ENCODE measurements around the gene NT5C1B.

Gene NT5C1B

GRCh38 chr2:18599509-18600254 lies 10.3 kb upstream of the NT5C1B start:
- no peak for DNase-seq

GRCh38 chr2:18598848-18599484 lies 9.6 kb upstream of the NT5C1B start:
- no peak for DNase-seq

- DNase-seq: no peak
Measured at GRCh38 chr2:18597618-18598017, 8.2 kb upstream of the NT5C1B start.

GRCh38 chr2:18596993-18597392 lies 7.6 kb upstream of the NT5C1B start:
- no peak for DNase-seq

- DNase-seq: no peak
Measured at GRCh38 chr2:18593496-18593895, 4.1 kb upstream of the NT5C1B start.

GRCh38 chr2:18592372-18592771 lies 3.0 kb upstream of the NT5C1B start:
- DNase-seq: no peak

DNA sequence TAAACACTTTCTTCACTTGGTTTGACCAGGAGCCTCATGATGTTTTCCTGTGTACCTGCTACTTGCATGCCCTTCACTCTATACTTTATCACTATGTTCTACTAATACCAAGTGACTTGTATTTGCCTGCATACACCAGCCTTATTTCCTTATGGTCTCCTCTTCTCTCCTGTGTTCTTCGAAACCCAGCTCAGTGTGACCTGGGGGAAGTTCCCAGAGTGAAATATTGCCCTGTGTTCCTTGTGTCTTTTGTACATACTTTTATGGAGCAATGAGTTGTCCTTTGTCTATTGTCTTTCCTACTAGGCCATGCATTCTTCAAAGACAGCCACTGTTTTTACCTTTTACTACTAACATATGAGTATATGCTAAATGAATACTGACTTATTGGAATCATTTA lies 567 bp downstream of the NT5C1B start:
- no peak for DNase-seq

GRCh38 chr2:18588049-18588448 lies 1.3 kb downstream of the NT5C1B start:
- DNase-seq: no peak

- no peak for DNase-seq
Measured at GRCh38 chr2:18585526-18585925, 3.8 kb downstream of the NT5C1B start.

DNA sequence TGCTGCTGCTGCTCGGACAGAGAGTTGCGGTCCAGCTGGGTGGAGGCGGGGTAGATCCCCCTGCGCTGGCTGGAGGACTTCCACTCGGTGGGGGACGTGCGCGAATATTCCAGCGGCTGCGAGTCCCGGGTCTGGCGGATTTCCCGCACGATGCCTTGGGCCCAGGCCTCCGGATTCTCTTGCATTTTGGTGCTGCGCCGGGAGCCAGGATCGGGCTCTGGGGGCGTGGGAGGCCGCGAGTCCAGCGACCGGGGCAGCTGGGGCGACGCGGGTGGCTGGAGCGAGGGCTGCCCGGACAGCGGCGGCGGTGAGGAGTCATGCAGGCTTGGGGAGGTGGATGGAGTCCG lies 4.8 kb downstream of the NT5C1B start:
- no peak for DNase-seq

GRCh38 chr2:18583905-18584607 lies 5.3 kb downstream of the NT5C1B start:
- no peak for DNase-seq

DNA sequence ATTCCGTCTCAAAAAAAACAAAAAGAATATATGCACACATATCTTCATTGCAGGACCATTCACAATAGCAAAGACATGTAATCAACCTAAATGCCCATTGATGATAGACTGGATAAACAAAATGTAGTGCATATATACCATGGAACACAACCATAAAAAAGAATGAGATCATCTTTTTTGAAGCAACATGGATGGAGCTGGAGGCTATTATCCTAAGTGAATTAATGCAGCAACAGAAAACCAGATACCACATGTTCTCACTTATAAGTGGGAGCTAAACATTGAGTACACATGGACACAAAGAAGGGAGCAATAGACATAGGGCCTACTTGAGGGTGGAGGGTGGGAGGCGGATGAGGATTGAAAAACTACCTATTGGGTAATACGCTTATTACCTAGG lies 8.8 kb downstream of the NT5C1B start:
- DNase-seq: no peak

GRCh38 chr2:18578033-18578432 lies 11.3 kb downstream of the NT5C1B start:
- no peak for DNase-seq

DNA sequence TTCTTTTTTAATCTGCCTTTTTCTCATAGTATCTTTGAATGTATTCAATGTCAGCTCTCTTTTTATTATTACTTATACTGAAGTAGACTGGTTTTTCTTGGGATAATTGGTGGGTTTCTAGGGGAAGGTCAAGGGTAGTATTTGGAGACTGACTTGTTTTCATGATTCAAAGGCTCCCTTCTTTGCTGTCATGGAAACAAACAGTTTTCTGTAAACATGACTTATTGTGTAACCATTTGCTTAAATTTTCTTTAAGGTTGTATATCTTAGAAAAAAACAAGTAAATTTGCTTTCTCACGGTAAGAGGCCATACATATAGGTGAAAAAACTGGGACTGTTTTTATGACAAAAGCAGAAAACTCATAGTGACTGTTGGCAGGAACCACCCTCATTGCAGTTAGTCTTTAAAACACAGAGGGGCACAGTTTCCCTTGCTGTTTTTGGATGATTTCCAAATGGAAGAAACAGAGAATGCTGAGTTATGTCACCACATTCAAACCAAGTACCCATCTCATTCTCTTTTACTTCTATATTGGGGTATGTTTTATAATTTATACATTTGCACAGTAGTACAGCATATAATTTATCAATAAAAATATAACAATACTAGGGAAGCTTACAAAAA lies 23.1 kb downstream of the NT5C1B start:
- DNase-seq: no peak

DNA sequence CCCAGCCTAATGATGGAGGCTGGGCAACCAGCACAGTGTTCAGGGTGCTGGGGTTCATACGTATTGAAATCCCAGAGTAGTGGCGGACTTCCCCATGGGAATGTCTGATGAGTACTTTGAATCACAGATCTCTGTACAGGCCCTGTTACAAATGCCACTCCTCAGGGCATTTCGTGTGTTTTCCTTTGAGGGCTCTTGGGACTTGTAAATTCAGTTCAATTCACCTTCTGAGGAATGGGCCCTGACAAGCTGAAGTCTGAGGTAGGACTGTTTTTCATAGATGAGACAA lies 28.6 kb downstream of the NT5C1B start:
- no peak for DNase-seq

GRCh38 chr2:18560031-18560796 lies 29.2 kb downstream of the NT5C1B start, which contains the start of gene RDH14:
TSS of gene RDH14 (minus strand) at chr2:18560653. CDS start at chr2:18560572, 81 bp downstream.
- DNase-seq: peak; percentile 86

DNA sequence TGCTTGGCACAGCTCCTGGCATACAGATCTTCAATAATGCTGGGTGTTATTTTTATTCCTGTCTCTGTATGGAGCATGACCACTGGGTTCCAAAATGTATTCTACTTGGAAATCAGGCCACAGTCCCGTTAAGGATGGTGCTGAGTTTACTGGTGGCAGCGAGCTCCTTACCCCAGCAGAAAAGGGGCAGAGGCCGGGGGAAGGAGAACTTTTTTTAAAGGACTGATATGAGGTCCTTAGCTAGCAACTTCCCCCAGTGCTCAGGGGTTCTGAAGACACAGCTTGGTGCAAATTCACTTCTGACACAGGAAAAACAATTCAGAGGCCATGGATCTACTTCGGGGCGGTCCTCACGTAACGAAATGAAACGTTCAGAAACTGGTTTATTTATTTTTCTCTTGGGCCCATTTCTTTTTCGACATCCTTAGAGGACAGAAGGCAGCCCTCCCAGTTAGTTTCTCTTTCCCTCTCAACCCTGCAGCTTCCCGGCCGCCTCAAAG lies 29.8 kb downstream of the NT5C1B start:
- DNase-seq: no peak

DNA sequence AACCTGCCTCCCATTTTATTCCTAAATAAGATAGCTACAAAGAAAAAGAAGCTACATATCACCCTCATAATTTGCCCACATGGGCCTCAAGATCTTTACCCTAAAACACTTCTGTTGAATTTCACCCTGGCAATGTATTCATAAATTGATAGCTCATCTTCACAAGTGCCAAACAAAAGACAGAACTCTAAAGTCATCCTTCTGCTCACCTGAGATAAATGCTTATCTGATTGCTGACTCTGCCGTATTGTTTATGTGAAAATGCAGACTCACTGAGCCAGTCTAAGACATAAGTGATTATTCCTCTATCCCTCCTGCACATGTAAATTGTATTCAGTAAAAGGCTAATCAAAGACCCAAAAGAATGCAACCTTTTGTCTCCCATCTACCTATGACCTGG lies 30.9 kb downstream of the NT5C1B start:
- no peak for DNase-seq

GRCh38 chr2:18557121-18557520 lies 32.2 kb downstream of the NT5C1B start:
- no peak for DNase-seq

GRCh38 chr2:18552351-18553077 lies 36.9 kb downstream of the NT5C1B start:
- no peak for DNase-seq

DNA sequence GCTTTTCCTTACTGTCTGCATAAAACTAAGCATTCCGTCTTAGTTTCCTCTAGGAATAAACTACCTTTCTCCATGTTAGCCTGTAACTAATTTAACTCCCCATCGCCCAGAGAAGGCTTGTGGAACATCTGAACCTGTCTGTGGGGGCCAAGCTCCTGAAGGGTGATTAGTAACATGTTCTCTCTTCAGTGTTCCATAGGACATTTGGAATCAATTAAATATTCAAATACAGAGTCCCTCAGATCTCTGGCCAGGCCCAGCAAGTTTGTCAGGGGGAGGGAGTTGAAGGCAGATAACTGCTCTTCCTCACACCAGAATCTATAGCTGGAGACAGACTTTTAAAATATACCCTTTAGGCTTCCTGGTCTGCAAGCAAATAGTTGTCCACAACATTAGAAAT lies 37.7 kb downstream of the NT5C1B start:
- DNase-seq: no peak

- no peak for DNase-seq
Measured at GRCh38 chr2:18551169-18551568, 38.2 kb downstream of the NT5C1B start.

All from activated effector memory CD4-positive, alpha-beta T cell treated with Interleukin-2 at 50 U/mL for 16 hours (primary cell).